Vagina (tissue), 2 donors: ENCODE data around the gene SCN2A. TPM values are rescaled to one million over a fixed set of nuclear protein-coding genes. Genes with fewer than 3 reads are reported as not detected.

Experiments used
- DNase-seq, 2 donors: peaks; one replicate each; pipeline ENCODE4 v3.0.0-alpha.2; 2017; ENCODE audit errors: extremely low spot score in 2 of 2
- H3K27ac ChIP-seq: fragments of 200-600 bp; sonication (generic); one replicate; pipeline ENCODE4 v1.5.1; 2019
- H3K27me3 ChIP-seq: fragments of 200-600 bp; sonication (generic); one replicate; pipeline ENCODE4 v1.5.1; 2019
- H3K36me3 ChIP-seq, 2 donors: fragments of 200-600 bp; sonication (generic); one replicate each; pipeline ENCODE4 v1.5.1; 2017 to 2019
- H3K4me1 ChIP-seq: fragments of 200-600 bp; sonication (generic); one replicate; pipeline ENCODE4 v1.5.1; 2019
- H3K4me3 ChIP-seq, 2 donors: fragments of 200-600 bp; sonication (generic); 1 replicate in 1 of 2; 2 replicates in 1 of 2; pipeline ENCODE4 v1.5.1; 2016 to 2019
- H3K9me3 ChIP-seq: fragments of 200-600 bp; sonication (generic); one replicate; pipeline ENCODE4 v1.5.1; 2019
- POLR2A ChIP-seq, 2 donors: fragments of 450-650 bp; IDR thresholded peaks; one replicate each; pipeline ENCODE4 v1.6.1; 2017; ENCODE audit warnings: antibody characterized with exemption in 2 of 2, mild to moderate bottlenecking in 2 of 2, moderate library complexity in 2 of 2
- POLR2AphosphoS5 ChIP-seq, 2 donors: sonication (generic); formaldehyde crosslinking; IDR thresholded peaks; one replicate each; pipeline ENCODE4 v1.9.0; 2017; ENCODE audit warnings: antibody characterized with exemption in 2 of 2, mild to moderate bottlenecking in 2 of 2, low read depth in 1 of 2; ENCODE audit not compliant: insufficient read depth in 1 of 2
- intact Hi-C: fragments of 100-400 bp; cut with DNase I; formaldehyde crosslinking; loops from one replicate; pipeline ENCODE4 v1.15.1; 2023
- total RNA-seq: library from RNA; depleted of rRNA; stranded (reverse); fragments of >200 nt; gene quantifications from one replicate; pipeline ENCODE4 v1.2.3, GENCODE V29; 2016
- TF ChIP-seq, protein P1 (sequence below), 3 experiments: fragments of 450-650 bp in 2 of 3; fragments of 200-600 bp in 1 of 3; sonication (generic) in 1 of 3; IDR thresholded peaks; one replicate each; pipeline ENCODE4 v1.5.1; 2017 to 2019; ENCODE audit warnings: antibody characterized with exemption in 3 of 3, mild to moderate bottlenecking in 2 of 3, moderate library complexity in 2 of 3

SCN2A gene
- total RNA-seq, 1 donor from 2014 or later = 1.2 TPM

DNA sequence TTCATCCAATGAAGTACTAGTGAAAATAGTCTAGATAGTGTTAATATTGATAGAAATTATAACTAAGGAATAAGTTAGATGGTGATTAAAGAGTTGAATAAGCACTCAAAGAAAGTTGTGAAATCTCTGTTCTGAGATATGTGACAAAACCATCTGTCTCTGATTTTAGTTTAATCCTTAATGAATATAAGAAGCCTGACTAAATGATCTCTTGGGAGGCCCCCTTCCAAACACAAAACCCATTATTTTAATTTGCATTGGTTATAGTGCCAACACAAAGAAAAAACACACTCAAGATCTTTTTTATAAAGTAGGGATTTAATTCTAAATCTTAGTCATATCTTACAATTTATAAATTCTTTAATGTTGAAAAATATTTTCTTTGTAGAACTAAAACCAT is 34.0 kb downstream of the SCN2A start:
- Histone ChIP-seq H3K36me3 (no peaks in the 10 kb centered on the region), H3K9me3 (no peaks in the 10 kb centered on the region), H3K27me3 (no peaks in the 10 kb centered on the region), H3K4me3 (no peak overlapping the region), H3K4me1 (no peaks in the 10 kb centered on the region), H3K27ac (no peak overlapping the region)
- no peak for DNase-seq
- intact Hi-C loops = no loop called here
- TF ChIP-seq POLR2AphosphoS5 (IDR thresholded peaks at IDR 0.05; ENCODE audit: insufficient read depth in 1 of 2, low read depth in 1 of 2) = no peak
- TF ChIP-seq, protein P1, sequence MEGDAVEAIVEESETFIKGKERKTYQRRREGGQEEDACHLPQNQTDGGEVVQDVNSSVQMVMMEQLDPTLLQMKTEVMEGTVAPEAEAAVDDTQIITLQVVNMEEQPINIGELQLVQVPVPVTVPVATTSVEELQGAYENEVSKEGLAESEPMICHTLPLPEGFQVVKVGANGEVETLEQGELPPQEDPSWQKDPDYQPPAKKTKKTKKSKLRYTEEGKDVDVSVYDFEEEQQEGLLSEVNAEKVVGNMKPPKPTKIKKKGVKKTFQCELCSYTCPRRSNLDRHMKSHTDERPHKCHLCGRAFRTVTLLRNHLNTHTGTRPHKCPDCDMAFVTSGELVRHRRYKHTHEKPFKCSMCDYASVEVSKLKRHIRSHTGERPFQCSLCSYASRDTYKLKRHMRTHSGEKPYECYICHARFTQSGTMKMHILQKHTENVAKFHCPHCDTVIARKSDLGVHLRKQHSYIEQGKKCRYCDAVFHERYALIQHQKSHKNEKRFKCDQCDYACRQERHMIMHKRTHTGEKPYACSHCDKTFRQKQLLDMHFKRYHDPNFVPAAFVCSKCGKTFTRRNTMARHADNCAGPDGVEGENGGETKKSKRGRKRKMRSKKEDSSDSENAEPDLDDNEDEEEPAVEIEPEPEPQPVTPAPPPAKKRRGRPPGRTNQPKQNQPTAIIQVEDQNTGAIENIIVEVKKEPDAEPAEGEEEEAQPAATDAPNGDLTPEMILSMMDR (IDR thresholded peaks at IDR 0.05) = no peak
- no peak for TF ChIP-seq POLR2A (IDR thresholded peaks at IDR 0.05)

DNA sequence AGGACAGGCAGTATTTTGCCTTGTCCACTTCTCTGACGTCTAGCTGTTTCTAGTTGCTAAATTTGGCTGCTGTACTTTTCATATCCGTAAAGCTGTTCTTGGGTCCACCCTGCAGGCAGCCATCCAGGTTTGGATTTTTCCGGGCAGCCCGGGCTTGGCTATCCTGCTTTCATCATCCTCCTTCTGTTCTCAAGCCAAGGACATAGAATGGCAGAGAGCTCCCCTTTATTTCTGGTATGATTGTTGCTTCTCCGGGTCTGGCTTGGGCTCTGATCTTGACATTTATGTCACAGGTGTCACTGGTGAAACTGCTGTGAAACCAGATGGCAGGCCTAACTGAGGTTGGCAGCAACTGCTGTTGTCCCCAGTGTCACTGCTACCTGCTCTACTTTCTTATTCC is 35.5 kb downstream of the SCN2A start:
- Histone ChIP-seq H3K27ac (no peak overlapping the region), H3K4me3 (no peak overlapping the region), H3K36me3 (no peaks in the 10 kb centered on the region), H3K27me3 (no peaks in the 10 kb centered on the region), H3K4me1 (no peaks in the 10 kb centered on the region), H3K9me3 (no peaks in the 10 kb centered on the region)
- TF ChIP-seq POLR2AphosphoS5 (IDR thresholded peaks at IDR 0.05; ENCODE audit: insufficient read depth in 1 of 2, low read depth in 1 of 2) = peak in 1 of 2 donors; percentile 56
- no peak for TF ChIP-seq POLR2A (IDR thresholded peaks at IDR 0.05)
- intact Hi-C loops = no loop called here
- DNase-seq = no peak

DNA sequence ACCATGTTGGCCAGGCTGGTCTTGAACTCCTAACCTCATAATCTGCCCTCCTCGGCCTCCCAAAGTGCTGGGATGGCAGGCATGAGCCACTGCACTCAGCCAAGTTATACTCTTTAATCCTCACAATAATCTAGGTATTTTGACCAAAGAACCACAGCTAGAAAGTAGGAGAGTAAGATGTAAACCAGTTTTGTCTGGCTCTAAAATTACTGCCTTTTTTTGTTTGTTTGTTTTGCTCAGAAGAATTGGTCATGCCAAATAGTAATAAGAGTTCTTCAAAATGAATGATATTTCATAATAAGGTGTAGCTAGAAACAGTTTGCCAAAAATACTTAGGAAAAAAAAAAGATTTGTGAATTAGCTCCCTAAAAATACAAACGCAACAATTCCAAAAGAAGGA is 36.7 kb downstream of the SCN2A start:
- intact Hi-C loops = no loop called here
- Histone ChIP-seq H3K4me3 (no peak overlapping the region), H3K27me3 (no peaks in the 10 kb centered on the region), H3K4me1 (no peaks in the 10 kb centered on the region), H3K9me3 (no peaks in the 10 kb centered on the region), H3K27ac (no peak overlapping the region), H3K36me3 (no peaks in the 10 kb centered on the region)
- DNase-seq = no peak
- no peak for TF ChIP-seq POLR2A (IDR thresholded peaks at IDR 0.05)

DNA sequence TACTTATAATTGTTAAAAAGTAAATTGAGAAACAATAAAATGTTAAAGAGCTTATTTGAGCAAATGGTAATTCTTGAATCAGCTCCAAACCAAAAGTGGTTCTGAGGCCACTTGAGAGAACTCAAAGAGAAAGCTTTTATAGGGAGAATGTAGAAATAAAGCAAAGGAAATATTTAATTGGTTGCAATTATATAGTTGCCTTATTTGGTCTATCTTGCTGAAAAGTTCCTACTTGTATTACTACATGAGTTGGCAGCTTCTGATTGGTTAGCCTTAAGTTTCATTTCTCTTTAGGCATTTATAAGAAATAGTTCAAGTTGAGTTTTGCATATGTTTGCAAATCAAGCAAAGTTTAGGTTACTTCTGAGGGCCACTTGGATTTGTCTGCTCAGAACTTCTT is 38.1 kb downstream of the SCN2A start:
- Histone ChIP-seq H3K27ac (no peak overlapping the region), H3K4me1 (no peaks in the 10 kb centered on the region), H3K36me3 (no peaks in the 10 kb centered on the region), H3K27me3 (no peaks in the 10 kb centered on the region), H3K4me3 (no peak overlapping the region), H3K9me3 (no peaks in the 10 kb centered on the region)
- no peak for DNase-seq
- TF ChIP-seq, protein P1 (IDR thresholded peaks at IDR 0.05) = no peak
- TF ChIP-seq POLR2A (IDR thresholded peaks at IDR 0.05) = no peak
- TF ChIP-seq POLR2AphosphoS5 (IDR thresholded peaks at IDR 0.05; ENCODE audit: insufficient read depth in 1 of 2, low read depth in 1 of 2) = no peak
- intact Hi-C loops = no loop called here

DNA sequence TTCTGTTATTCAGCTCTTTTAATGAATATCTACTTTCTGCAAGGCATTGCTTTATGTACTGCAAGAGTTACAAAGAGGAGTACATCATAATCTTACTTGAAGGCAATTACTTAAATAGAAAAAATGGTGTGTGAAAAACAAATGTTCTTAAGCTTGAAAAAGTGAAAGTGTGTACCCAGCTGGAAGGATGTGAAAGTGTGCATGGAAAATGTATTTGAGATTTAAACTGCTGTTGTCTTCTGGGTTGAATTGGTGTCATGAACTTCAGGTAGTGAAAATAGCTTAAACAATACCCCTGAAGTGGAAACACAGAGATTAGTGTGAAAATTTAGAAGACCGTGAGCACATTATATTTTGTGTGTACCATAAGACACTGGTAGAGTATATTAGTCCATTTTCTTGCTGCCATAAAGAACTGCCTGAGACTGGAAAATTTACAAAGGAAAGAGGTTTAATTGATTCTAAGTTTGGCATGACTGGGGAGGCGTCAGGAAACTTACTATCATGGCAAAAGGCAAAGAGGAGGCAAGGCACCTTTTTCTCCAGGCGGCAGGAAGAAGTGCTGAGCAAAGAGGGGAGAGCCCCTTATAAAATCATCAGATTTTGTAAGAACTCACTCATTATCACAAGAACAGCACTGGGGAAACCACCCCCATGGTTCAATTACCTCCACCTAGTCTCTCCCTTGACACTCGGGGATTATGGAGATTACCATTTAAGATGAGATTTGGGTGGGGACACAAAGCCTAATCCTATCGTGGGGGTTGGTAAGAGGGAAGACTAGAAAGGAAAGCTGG is 38.8 kb downstream of the SCN2A start:
- Histone ChIP-seq H3K9me3 (no peaks in the 10 kb centered on the region), H3K4me3 (no peak overlapping the region), H3K4me1 (no peaks in the 10 kb centered on the region), H3K27ac (no peak overlapping the region), H3K36me3 (no peaks in the 10 kb centered on the region), H3K27me3 (no peaks in the 10 kb centered on the region)
- TF ChIP-seq POLR2AphosphoS5 (IDR thresholded peaks at IDR 0.05; ENCODE audit: insufficient read depth in 1 of 2, low read depth in 1 of 2) (no peak), POLR2A (IDR thresholded peaks at IDR 0.05) (no peak)
- TF ChIP-seq, protein P1 (IDR thresholded peaks at IDR 0.05) = no peak
- no peak for DNase-seq
- intact Hi-C loops = no loop called here

DNA sequence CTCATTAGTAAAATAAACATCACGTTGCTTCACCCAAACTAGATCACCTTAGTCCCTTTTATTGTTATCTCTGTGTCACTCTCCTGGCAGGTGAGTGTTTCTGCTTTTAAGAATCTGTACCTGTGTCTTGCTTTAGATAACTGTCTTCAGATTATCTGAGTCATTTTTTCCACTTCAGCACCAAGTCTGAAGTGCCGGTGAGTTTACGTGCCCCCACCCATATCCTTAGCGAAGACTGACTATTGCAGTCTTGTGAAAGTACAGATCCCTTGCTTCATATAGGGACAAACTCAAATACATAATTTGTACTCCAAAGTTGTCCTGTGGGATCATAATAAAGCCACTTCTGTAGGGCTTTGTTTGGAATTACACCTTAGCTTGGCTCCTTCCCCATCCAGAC is 41.1 kb downstream of the SCN2A start:
- Histone ChIP-seq H3K4me3 (no peak overlapping the region), H3K4me1 (no peaks in the 10 kb centered on the region), H3K27ac (no peak overlapping the region), H3K9me3 (no peaks in the 10 kb centered on the region), H3K36me3 (no peaks in the 10 kb centered on the region), H3K27me3 (no peaks in the 10 kb centered on the region)
- TF ChIP-seq POLR2AphosphoS5 (IDR thresholded peaks at IDR 0.05; ENCODE audit: insufficient read depth in 1 of 2, low read depth in 1 of 2) (no peak), POLR2A (IDR thresholded peaks at IDR 0.05) (no peak)
- TF ChIP-seq, protein P1 (IDR thresholded peaks at IDR 0.05) = no peak
- no peak for DNase-seq
- intact Hi-C loops = no loop called here
